Measurements from ENCODE around the gene RRH.
"Not testable (repeated sequence)": the region's sequence is repeated elsewhere in the genome, so short reads cannot be mapped to it uniquely, and the experiment has no call there.

Gene RRH

DNA sequence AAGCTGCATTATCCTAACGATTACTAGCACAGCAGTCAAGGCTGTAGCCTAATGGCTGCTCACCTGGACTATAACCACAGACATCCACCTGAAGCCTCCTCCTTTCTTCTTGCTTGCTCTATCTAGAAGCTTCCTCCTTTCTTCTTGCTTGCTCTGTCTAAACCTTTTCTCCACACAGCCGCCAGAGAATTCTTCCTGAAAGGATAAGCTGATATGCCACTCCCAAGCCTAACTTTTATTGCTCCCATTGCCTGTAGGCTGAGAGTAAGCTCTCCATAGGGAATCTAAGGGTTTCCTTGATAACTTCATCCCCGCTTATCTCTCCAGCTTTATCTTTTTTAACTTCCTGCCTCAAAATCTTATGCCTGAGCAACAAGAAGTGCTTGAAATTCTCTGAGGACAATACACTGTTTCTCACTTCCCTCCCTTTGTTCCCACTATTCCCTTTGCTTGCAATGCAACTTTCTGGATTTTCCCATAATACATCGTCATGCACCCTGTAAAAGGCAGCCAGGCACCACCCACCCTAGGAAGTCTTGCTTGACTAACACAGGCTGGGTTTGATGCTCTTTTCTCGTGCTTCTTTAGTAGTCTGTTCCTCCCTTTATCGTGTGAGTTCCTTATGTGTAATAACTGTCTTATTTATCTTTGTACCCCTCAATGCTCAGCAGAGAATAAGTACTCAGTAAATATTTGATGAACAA lies 18.8 kb downstream of the RRH start:
- DNase-seq, result no peak

DNA sequence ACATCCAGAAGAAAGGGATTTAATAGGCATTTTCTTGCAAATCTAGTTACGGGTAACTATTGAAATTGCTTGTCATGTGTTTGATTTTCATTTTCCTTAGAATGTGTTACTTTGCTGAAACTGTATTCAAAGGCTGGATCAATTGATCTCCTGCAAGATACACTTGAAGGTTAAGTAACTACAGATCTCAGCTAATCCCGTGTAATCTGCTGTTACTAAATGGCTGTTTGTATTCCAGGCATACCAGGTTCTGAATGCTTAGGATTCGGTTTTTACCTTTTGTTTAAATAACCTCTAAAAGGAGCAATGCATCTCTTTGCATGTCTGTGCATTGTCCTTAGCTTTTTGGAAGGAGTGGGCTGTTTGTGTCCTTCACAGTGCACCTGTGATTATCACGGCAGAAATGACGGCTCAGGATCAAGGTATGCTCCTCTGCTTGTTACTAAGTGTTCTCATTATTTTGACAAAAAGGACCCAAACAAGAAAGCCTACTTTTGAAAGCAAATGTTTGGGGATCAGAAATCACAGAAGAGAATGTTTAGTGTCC lies 20.2 kb downstream of the RRH start, which contains the start of gene LRIT3:
LRIT3 (plus strand) TSS at position 212 of the 547 bp plus-strand sequence; CDS start at position 307, 95 bp downstream.
- DNase-seq, result no peak

- no peak for DNase-seq
Observed at GRCh38 chr4:109848501-109848900, 20.7 kb downstream of the RRH start.

- DNase-seq, result no peak
Observed at GRCh38 chr4:109850601-109851000, 22.8 kb downstream of the RRH start.

GRCh38 chr4:109859426-109860300 lies 31.9 kb downstream of the RRH start:
- DNase-seq, result not testable (repeated sequence)

GRCh38 chr4:109861271-109861670 lies 33.5 kb downstream of the RRH start:
- DNase-seq, result no peak

- no peak for DNase-seq
Observed at GRCh38 chr4:109861916-109862511, 34.2 kb downstream of the RRH start.

GRCh38 chr4:109864134-109864533 lies 36.4 kb downstream of the RRH start:
- no peak for DNase-seq

DNA sequence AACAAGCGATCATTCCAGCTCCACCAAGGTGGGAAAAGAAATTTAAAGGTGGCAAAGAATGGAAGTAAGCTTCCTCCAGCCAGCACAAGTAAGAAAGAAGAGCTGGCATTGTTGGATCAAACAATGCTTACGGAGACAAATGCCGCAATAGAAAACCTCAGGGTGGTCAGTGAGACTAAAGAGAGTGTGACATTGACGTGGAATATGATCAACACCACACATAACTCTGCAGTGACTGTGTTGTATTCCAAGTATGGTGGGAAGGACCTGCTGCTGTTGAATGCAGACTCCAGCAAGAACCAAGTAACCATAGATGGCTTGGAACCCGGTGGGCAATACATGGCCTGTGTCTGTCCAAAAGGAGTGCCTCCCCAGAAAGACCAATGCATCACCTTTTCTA lies 42.3 kb downstream of the RRH start:
- DNase-seq, result no peak

- DNase-seq, result no peak
Observed at GRCh38 chr4:109872065-109872464, 44.3 kb downstream of the RRH start.

- DNase-seq, result no peak
Observed at GRCh38 chr4:109872950-109873656, 45.3 kb downstream of the RRH start.

GRCh38 chr4:109873791-109874514 lies 46.2 kb downstream of the RRH start:
- no peak for DNase-seq

DNA sequence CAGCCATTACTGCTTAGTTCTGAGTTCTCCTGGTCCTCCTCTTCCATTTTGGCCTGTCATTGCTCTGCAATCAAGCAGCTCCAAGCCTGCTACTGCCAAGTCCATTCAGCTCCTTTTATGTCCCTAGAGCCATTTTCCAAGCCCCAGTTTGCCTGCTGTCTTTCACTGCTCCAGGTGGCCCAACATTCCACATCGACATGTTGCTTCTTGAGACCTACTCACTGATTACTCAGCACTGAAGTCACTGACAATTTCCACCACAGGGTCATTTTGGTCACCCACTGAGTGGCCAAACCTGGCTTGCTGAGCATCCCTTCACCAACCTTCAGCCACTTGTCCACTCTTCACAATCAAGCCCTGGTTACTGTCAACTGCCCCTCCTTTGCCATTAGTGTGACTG lies 47.3 kb downstream of the RRH start:
- no peak for DNase-seq

DNA sequence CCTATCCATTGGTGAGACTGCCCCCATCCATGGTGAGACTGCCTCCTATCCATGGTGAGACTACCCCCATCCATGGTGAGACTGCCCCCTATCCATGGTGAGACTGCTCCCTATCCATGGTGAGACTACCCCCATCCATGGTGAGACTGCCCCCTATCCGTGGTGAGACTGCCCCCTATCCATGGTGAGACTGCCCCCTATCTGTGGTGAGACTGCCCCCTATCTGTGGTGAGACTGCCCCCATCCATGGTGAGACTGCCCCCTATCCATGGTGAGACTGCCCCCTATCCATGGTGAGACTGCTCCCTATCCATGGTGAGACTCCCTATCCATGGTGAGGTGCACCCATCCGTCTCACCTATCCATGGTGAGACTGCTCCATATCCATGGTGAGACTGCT lies 47.8 kb downstream of the RRH start:
- DNase-seq, result not testable (repeated sequence)

DNA sequence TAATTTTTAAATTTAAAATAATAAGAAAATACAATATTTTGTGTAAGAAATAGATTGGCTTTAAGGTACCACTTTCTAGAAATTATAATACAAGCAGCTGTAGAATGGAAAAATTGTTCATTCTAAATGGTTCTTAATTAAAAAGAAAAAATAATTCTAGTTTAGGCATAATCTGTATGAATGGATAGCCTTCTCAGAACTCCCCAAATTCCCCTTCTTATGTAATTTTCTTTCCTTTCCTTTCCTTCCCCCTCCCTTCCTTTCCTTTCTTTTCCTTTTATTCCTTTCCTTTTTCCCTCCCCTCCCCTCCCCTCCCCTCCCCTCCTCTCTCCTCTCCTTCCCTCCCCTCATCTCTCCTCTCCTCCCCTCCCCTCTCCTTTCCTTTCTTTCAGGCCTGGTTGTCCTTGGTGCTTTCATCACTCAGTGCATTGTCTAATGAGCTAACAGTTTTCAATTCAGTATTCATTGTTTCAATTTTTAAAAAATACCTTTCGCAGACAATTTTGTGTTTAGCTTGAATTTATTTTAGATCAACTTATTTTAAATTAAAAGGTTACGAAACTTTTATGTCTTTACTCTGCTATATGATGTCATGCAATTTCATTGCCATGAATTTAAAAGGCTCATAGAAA lies 49.0 kb downstream of the RRH start:
- no peak for DNase-seq

- no peak for DNase-seq
Observed at GRCh38 chr4:109877400-109877799, 49.6 kb downstream of the RRH start.

DNA sequence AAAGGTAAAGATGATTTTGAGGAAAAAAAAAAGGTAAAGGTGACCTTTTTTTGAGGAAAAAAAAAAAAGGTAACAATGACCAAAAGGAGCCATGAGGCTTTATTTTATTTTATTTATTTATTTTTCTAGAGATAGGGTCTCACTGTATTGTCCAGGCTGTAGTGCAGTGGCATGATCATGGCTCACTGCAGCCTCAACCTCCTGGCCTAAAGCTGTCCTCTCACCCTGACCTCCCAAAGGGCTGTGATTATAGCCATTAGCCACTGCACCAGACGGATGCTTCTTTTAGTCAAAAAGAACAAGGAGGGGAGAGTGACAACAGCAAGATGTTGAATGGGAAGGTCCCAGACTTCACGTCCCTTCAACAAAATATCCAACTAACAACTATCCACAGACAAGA lies 50.6 kb downstream of the RRH start:
- no peak for DNase-seq

- no peak for DNase-seq
Observed at GRCh38 chr4:109879081-109879480, 51.3 kb downstream of the RRH start.

GRCh38 chr4:109879636-109880314 lies 52.0 kb downstream of the RRH start:
- DNase-seq, result no peak

DNA sequence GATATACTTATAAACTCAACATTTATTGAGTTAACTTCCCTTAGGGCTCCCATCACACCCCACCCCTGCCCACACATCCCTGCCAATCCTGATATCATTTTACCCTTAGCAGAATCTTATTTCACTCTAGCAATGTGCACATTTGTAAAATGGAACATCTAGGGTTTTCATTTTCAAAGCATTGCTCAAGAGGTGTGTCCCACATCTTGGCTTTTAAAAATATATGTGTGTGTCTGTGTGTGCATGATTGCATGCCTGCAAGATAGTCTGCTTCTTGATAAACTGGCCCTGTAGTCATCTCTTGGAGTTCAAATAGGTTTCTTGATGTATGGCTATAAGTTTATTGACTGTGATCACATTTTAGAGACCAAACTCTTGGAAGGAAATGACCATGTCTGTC lies 58.5 kb downstream of the RRH start:
- DNase-seq, result no peak

DNA sequence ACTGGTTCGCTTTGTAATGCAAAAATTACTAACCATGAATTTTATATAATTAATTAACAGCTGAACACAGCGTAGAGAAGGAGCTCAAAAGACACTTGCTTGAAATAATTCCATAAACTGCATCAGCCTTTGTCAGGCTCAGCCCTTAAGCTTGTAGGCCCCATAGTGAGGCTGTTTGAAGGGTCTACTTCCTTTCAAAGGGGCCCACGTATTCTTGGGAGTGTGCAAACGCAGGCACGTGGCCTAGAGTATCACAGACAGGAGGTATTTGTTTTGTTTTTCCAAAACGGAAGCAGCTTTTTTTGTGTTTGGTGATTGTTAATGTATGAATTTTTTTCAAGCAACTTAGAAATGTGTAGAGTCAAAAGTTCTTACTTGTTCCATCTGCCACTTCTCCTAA lies 59.3 kb downstream of the RRH start:
- no peak for DNase-seq
